ENCODE measurements around the gene PKNOX2.

The PKNOX2 gene

GRCh38 chr11:125224391-125225021 is 60.0 kb downstream of the PKNOX2 start:
- TF ChIP-seq CTCF (conservative IDR thresholded peaks at IDR 0.05), result no peak; the same call in 1 of the 2 replicates
- TF ChIP-seq ZFX (IDR thresholded peaks at IDR 0.05), result no peak
- no peak overlapping the region for H3K27ac ChIP-seq

GRCh38 chr11:125225401-125225800 is 60.9 kb downstream of the PKNOX2 start:
- no peak overlapping the region for H3K27ac ChIP-seq
- no peak for TF ChIP-seq CTCF (conservative IDR thresholded peaks at IDR 0.05)
- no peak for TF ChIP-seq ZFX (IDR thresholded peaks at IDR 0.05)

GRCh38 chr11:125226031-125226430 is 61.5 kb downstream of the PKNOX2 start:
- H3K27ac ChIP-seq, result no peak overlapping the region
- no peak for TF ChIP-seq ZFX (IDR thresholded peaks at IDR 0.05)
- no peak for TF ChIP-seq CTCF (conservative IDR thresholded peaks at IDR 0.05)

- TF ChIP-seq ZFX (IDR thresholded peaks at IDR 0.05) (no peak), CTCF (conservative IDR thresholded peaks at IDR 0.05) (no peak)
- H3K27ac ChIP-seq, result no peak overlapping the region
These were observed 62.2 kb downstream of the PKNOX2 start for GRCh38 chr11:125226706-125227105.

GRCh38 chr11:125227151-125227550 is 62.6 kb downstream of the PKNOX2 start:
- TF ChIP-seq ZFX (IDR thresholded peaks at IDR 0.05) (no peak), CTCF (conservative IDR thresholded peaks at IDR 0.05) (no peak)
- no peak overlapping the region for H3K27ac ChIP-seq

- H3K27ac ChIP-seq, result no peak overlapping the region
- no peak for TF ChIP-seq ZFX (IDR thresholded peaks at IDR 0.05)
These were observed 63.9 kb downstream of the PKNOX2 start for GRCh38 chr11:125228445-125228844.

- no peak overlapping the region for H3K27ac ChIP-seq
- no peak for TF ChIP-seq ZFX (IDR thresholded peaks at IDR 0.05)
- no peak for TF ChIP-seq CTCF (conservative IDR thresholded peaks at IDR 0.05)
These were observed 64.4 kb downstream of the PKNOX2 start for GRCh38 chr11:125228993-125229392.

- TF ChIP-seq ZFX (IDR thresholded peaks at IDR 0.05), result no peak
- TF ChIP-seq CTCF (conservative IDR thresholded peaks at IDR 0.05), result no peak
These were observed 65.4 kb downstream of the PKNOX2 start for GRCh38 chr11:125229916-125230315.

More at GRCh38 chr11:125229916-125230315, 65.4 kb downstream of the PKNOX2 start:
- no peak overlapping the region for H3K27ac ChIP-seq

All from C4-2B (cell line).